A673 (cell line): Measurements from ENCODE around the gene BTBD9. TPM values are rescaled to one million over a fixed set of nuclear protein-coding genes. Genes with fewer than 3 reads are reported as not detected.

Source experiments
- BruUV-seq: library from RNA; stranded (reverse); fragments of 400-500 nt; replicated peaks from 2 replicates; lab custom pipeline; 2021; lab: Mats Ljungman, UMichigan
- CTCF ChIA-PET: fragments of 300-600 bp; sonication (Branson Sonifier 250); formaldehyde crosslinking; loops from one replicate; lab custom pipeline; 2022; ENCODE audit warnings: antibody characterized with exemption; lab: Charles Lee
- POLR2A ChIA-PET: fragments of 300-600 bp; sonication (Branson Sonifier 250); formaldehyde crosslinking; loops from one replicate; lab custom pipeline; 2022; ENCODE audit warnings: antibody characterized with exemption; ENCODE audit not compliant: low non-redundant PET; lab: Charles Lee
- DNase-seq: peaks from one replicate; pipeline ENCODE4 v3.0.0-alpha.2; 2015; ENCODE audit warnings: low spot score
- H3K27ac ChIP-seq: fragments of 200-600 bp; sonication (generic); 2 replicates; pipeline ENCODE4 v1.5.1; 2016; ENCODE audit warnings: mixed run types, low read depth, mild to moderate bottlenecking, mixed read lengths, antibody characterized with exemption, low read length; ENCODE audit not compliant: poor library complexity, severe bottlenecking
- H3K27me3 ChIP-seq: fragments of 200-600 bp; sonication (generic); replicated peaks from 2 replicates; pipeline ENCODE4 v1.6.1; 2017; ENCODE audit warnings: mixed run types, low read depth, mild to moderate bottlenecking, mixed read lengths, antibody characterized with exemption, low read length; ENCODE audit not compliant: insufficient read depth, poor library complexity
- H3K36me3 ChIP-seq: fragments of 200-600 bp; sonication (generic); 2 replicates; pipeline ENCODE4 v1.6.1; 2016; ENCODE audit warnings: mixed run types, mild to moderate bottlenecking, mixed read lengths, antibody characterized with exemption, low read length; ENCODE audit not compliant: insufficient read depth, poor library complexity, severe bottlenecking
- H3K4me1 ChIP-seq: fragments of 200-600 bp; sonication (generic); 2 replicates; pipeline ENCODE4 v1.6.1; 2017; ENCODE audit warnings: mixed run types, mild to moderate bottlenecking, mixed read lengths, antibody characterized with exemption, low read length; ENCODE audit not compliant: insufficient read depth, poor library complexity, severe bottlenecking
- H3K4me3 ChIP-seq: fragments of 200-600 bp; sonication (generic); 2 replicates; pipeline ENCODE4 v1.5.1; 2016; ENCODE audit warnings: low read depth, mixed run types, mild to moderate bottlenecking, mixed read lengths, low read length; ENCODE audit not compliant: poor library complexity, severe bottlenecking
- H3K9me3 ChIP-seq: fragments of 200-600 bp; sonication (generic); 2 replicates; pipeline ENCODE4 v1.6.1; 2016; ENCODE audit warnings: mixed run types, low read depth, mild to moderate bottlenecking, mixed read lengths, antibody characterized with exemption, low read length; ENCODE audit not compliant: poor library complexity, severe bottlenecking
- CTCF ChIP-seq: fragments of 300-800, 200-600 bp; sonication (generic); conservative IDR thresholded peaks from 2 replicates; pipeline ENCODE4 v1.5.1; 2017; ENCODE audit warnings: low read depth, mild to moderate bottlenecking, antibody characterized with exemption, low read length, moderate library complexity, mixed read lengths
- EZH2 ChIP-seq: fragments of 200-600 bp; sonication (generic); IDR thresholded peaks from 2 replicates; pipeline ENCODE4 v1.6.1; 2017; ENCODE audit warnings: borderline replicate concordance, low read depth, mild to moderate bottlenecking, mixed read lengths, antibody characterized with exemption, low read length; ENCODE audit not compliant: poor library complexity, severe bottlenecking
- intact Hi-C: fragments of 100-400 bp; cut with micrococcal nuclease; formaldehyde crosslinking; loops from one replicate; pipeline ENCODE4 v1.10.0; 2022; ENCODE audit not compliant: unreplicated experiment
- total RNA-seq: library from RNA; stranded (reverse); gene quantifications from 2 replicates; pipeline ENCODE4 v1.2.3, GENCODE V29; 2021

The BTBD9 gene
- total RNA-seq, 1 experiment from 2014 or later = 8.0 TPM

GRCh38 chr6:38656896-38657295 is 17.2 kb upstream of the BTBD9 start:
- no peak overlapping the region for H3K27ac ChIP-seq
- H3K9me3 ChIP-seq = no peaks in the 10 kb centered on the region
- H3K36me3 ChIP-seq = no peaks in the 10 kb centered on the region
- TF ChIP-seq CTCF (no peak), EZH2 (no peak)
- ChIA-PET CTCF (no interaction called here), POLR2A (no interaction called here)
- intact Hi-C loops = no loop called here
- no peak for DNase-seq
- H3K27me3 ChIP-seq = no peaks in the 10 kb centered on the region
- no peaks in the 10 kb centered on the region for H3K4me1 ChIP-seq
- no TSS peak for BruUV-seq
- no peak overlapping the region for H3K4me3 ChIP-seq

- H3K27ac ChIP-seq = no peak overlapping the region
- TF ChIP-seq CTCF (no peak), EZH2 (no peak)
- H3K27me3 ChIP-seq = no peaks in the 10 kb centered on the region
- no peaks in the 10 kb centered on the region for H3K9me3 ChIP-seq
- DNase-seq = no peak
- intact Hi-C loops = no loop called here
- no peak overlapping the region for H3K4me3 ChIP-seq
- H3K36me3 ChIP-seq = no peaks in the 10 kb centered on the region
- BruUV-seq = no TSS peak
- CTCF ChIA-PET = no interaction called here
- POLR2A ChIA-PET = no interaction called here
- no peaks in the 10 kb centered on the region for H3K4me1 ChIP-seq
Observed at GRCh38 chr6:38654263-38654662, 14.5 kb upstream of the BTBD9 start.

GRCh38 chr6:38651121-38651784 is 11.5 kb upstream of the BTBD9 start:
- no peaks in the 10 kb centered on the region for H3K36me3 ChIP-seq
- H3K4me1 ChIP-seq = no peaks in the 10 kb centered on the region
- H3K27me3 ChIP-seq = no peaks in the 10 kb centered on the region
- TF ChIP-seq CTCF = no peak
- TF ChIP-seq EZH2 = no peak
- H3K9me3 ChIP-seq = no peaks in the 10 kb centered on the region
- ChIA-PET CTCF (no interaction called here), POLR2A (no interaction called here)
- DNase-seq = no peak
- H3K4me3 ChIP-seq = no peak overlapping the region
- no peak overlapping the region for H3K27ac ChIP-seq
- intact Hi-C loops = no loop called here
- BruUV-seq = no TSS peak
